HCT116 (cell line): ENCODE results near the gene DIS3L2. TPM values are rescaled to one million over a fixed set of nuclear protein-coding genes. Genes with fewer than 3 reads are reported as not detected.

ENCODE experiments used
- ATAC-seq: fragments of 200-7000 bp; cut with Tn5 transposase; 2 replicates; pipeline ENCODE4 v1.9.1; 2020; ENCODE audit warnings: mild to moderate bottlenecking, moderate library complexity
- BruUV-seq: library from RNA; stranded (reverse); fragments of 400-500 nt; replicated peaks from 2 replicates; lab custom pipeline; 2021; lab: Mats Ljungman, UMichigan
- CTCF ChIA-PET: fragments of 300-600 bp; sonication (Branson Sonifier 250); formaldehyde crosslinking; loops from one replicate; lab custom pipeline; 2021; ENCODE audit warnings: antibody characterized with exemption; lab: Charles Lee
- POLR2A ChIA-PET: fragments of 300-600, 350-600 bp; sonication (Branson Sonifier 250); formaldehyde crosslinking; loops from one replicate; lab custom pipeline; 2021; ENCODE audit warnings: antibody characterized with exemption; lab: Charles Lee
- RAD21 ChIA-PET, 2 experiments: fragments of 300-600 bp; sonication (Branson Sonifier 250); formaldehyde crosslinking; loops; one replicate each; lab custom pipeline; 2023; ENCODE audit warnings: low total read pairs in 2 of 2; ENCODE audit not compliant: uncharacterized antibody in 2 of 2, unreplicated experiment in 2 of 2, low non-redundant PET in 1 of 2; lab: Charles Lee
- DNase-seq: peaks from one replicate; pipeline ENCODE4 v3.0.0-alpha.2; 2010; ENCODE audit warnings: low read depth, low spot score
- H2AFZ ChIP-seq: fragments of 200-600 bp; shearing (Covaris generic), sonication (generic); 2 replicates; pipeline ENCODE4 v1.6.1; 2017; ENCODE audit warnings: low read depth, mixed run types, mixed read lengths, antibody characterized with exemption, low read length; ENCODE audit not compliant: poor library complexity, severe bottlenecking
- H3K27ac ChIP-seq: 2 replicates; pipeline ENCODE4 v1.5.1; 2012; ENCODE audit warnings: low read depth, low read length
- H3K27me3 ChIP-seq: fragments of 200-600 bp; sonication (generic); 2 replicates; pipeline ENCODE4 v1.6.1; 2016; ENCODE audit warnings: mixed run types, low read length, mixed read lengths; ENCODE audit not compliant: insufficient read depth
- H3K36me3 ChIP-seq, 2 experiments: fragments of 200-500 bp in 1 of 2; fragments of 200-600 bp in 1 of 2; sonication (Bioruptor generic) in 1 of 2; sonication (generic) in 1 of 2; 2 replicates each; pipeline versions ENCODE4 v1.5.1 to v1.6.1; 2014 to 2016; ENCODE audit warnings: low read length in 2 of 2, inconsistent platforms in 1 of 2, mixed read lengths in 1 of 2, mixed run types in 1 of 2; ENCODE audit not compliant: insufficient read depth in 2 of 2, control insufficient read depth in 1 of 2
- H3K4me1 ChIP-seq, 2 experiments: fragments of 200-600 bp in 1 of 2; sonication (generic) in 1 of 2; 2 replicates each; pipeline versions ENCODE4 v1.5.1 to v1.6.1; 2012 to 2017; ENCODE audit warnings: low read length in 2 of 2, inconsistent platforms in 1 of 2, mild to moderate bottlenecking in 1 of 2, mixed read lengths in 1 of 2, mixed run types in 1 of 2, moderate library complexity in 1 of 2; ENCODE audit not compliant: insufficient read depth in 2 of 2, control insufficient read depth in 1 of 2
- H3K4me2 ChIP-seq: fragments of 200-600 bp; sonication (generic); 2 replicates; pipeline ENCODE4 v1.6.1; 2017; ENCODE audit warnings: mixed run types, low read length, mixed read lengths
- H3K4me3 ChIP-seq, 2 experiments: fragments of 200-600 bp in 1 of 2; sonication (generic) in 1 of 2; replicated peaks in 1 of 2; 2 replicates each; pipeline ENCODE4 v1.5.1; 2011 to 2016; ENCODE audit warnings: low read length in 2 of 2, control low read depth in 1 of 2, low read depth in 1 of 2, mild to moderate bottlenecking in 1 of 2, mixed read lengths in 1 of 2, mixed run types in 1 of 2
- H3K79me2 ChIP-seq: fragments of 200-600 bp; sonication (generic); 2 replicates; pipeline ENCODE4 v1.6.1; 2017; ENCODE audit warnings: mild to moderate bottlenecking, mixed run types, low read length, moderate library complexity, mixed read lengths; ENCODE audit not compliant: insufficient read depth
- H3K9ac ChIP-seq: fragments of 200-600 bp; sonication (generic); 2 replicates; pipeline ENCODE4 v1.6.1; 2016; ENCODE audit warnings: low read length, mixed read lengths
- H3K9me2 ChIP-seq: fragments of 200-600 bp; sonication (generic), shearing (Covaris generic); 2 replicates; pipeline ENCODE4 v1.6.1; 2017; ENCODE audit warnings: mixed run types, mild to moderate bottlenecking, moderate library complexity; ENCODE audit not compliant: insufficient read depth
- H3K9me3 ChIP-seq, 2 experiments: fragments of 200-500 bp in 1 of 2; fragments of 200-600 bp in 1 of 2; sonication (Bioruptor generic) in 1 of 2; sonication (generic) in 1 of 2; 2 replicates each; pipeline ENCODE4 v1.6.1; 2014 to 2017; ENCODE audit warnings: low read length in 2 of 2, mixed read lengths in 2 of 2, inconsistent platforms in 1 of 2, low read depth in 1 of 2, mild to moderate bottlenecking in 1 of 2, mixed run types in 1 of 2, moderate library complexity in 1 of 2; ENCODE audit not compliant: control insufficient read depth in 1 of 2, insufficient read depth in 1 of 2
- H4K20me1 ChIP-seq: fragments of 200-600 bp; sonication (generic), shearing (Covaris generic); 2 replicates; pipeline ENCODE4 v1.6.1; 2017; ENCODE audit warnings: mixed run types, mild to moderate bottlenecking, moderate library complexity; ENCODE audit not compliant: insufficient read depth
- CBX3 ChIP-seq: IDR thresholded peaks from 2 replicates; pipeline ENCODE4 v1.6.1; 2012; ENCODE audit warnings: low read depth
- CEBPB ChIP-seq: IDR thresholded peaks from 2 replicates; pipeline ENCODE4 v1.6.1; 2012; ENCODE audit warnings: low read depth
- ELF1 ChIP-seq: IDR thresholded peaks from 2 replicates; pipeline ENCODE4 v1.6.1; 2012; ENCODE audit warnings: low read depth, borderline replicate concordance
- EZH2 ChIP-seq: fragments of 200-600 bp; sonication (generic); IDR thresholded peaks from 2 replicates; pipeline ENCODE4 v1.6.1; 2017; ENCODE audit warnings: antibody characterized with exemption, mixed run types
- EZH2phosphoT487 ChIP-seq: fragments of 200-600 bp; IDR thresholded peaks from 2 replicates; pipeline ENCODE4 v1.6.1; 2018; ENCODE audit warnings: antibody characterized with exemption, borderline replicate concordance
- FOSL1 ChIP-seq: IDR thresholded peaks from 2 replicates; pipeline ENCODE4 v1.6.1; 2012; ENCODE audit warnings: low read depth
- POLR2A ChIP-seq: IDR thresholded peaks from 2 replicates; pipeline ENCODE4 v1.7.0; 2011; ENCODE audit warnings: borderline replicate concordance; ENCODE audit not compliant: insufficient read depth, insufficient read length; ENCODE audit errors: extremely low read depth
- POLR2AphosphoS5 ChIP-seq: IDR thresholded peaks from 2 replicates; pipeline ENCODE4 v1.6.1; 2011; ENCODE audit warnings: mild to moderate bottlenecking, low read depth, low read length, moderate library complexity
- RAD21 ChIP-seq: IDR thresholded peaks from 2 replicates; pipeline ENCODE4 v1.6.1; 2012; ENCODE audit warnings: low read depth, mild to moderate bottlenecking
- SIN3A ChIP-seq: IDR thresholded peaks from 2 replicates; pipeline ENCODE4 v1.6.1; 2012; ENCODE audit warnings: low read depth
- SP1 ChIP-seq: IDR thresholded peaks from 2 replicates; pipeline ENCODE4 v1.6.1; 2012; ENCODE audit warnings: low read depth
- SRF ChIP-seq: IDR thresholded peaks from 2 replicates; pipeline ENCODE4 v1.6.1; 2012; ENCODE audit warnings: low read depth
- TCF7L2 ChIP-seq: IDR thresholded peaks from 2 replicates; pipeline ENCODE4 v1.7.0; 2011; ENCODE audit warnings: borderline replicate concordance, inconsistent platforms; ENCODE audit not compliant: insufficient read depth, insufficient read length; ENCODE audit errors: extremely low read depth
- YY1 ChIP-seq: IDR thresholded peaks from 2 replicates; pipeline ENCODE4 v1.6.1; 2011; ENCODE audit warnings: low read length, low read depth, moderate library complexity, mild to moderate bottlenecking; ENCODE audit not compliant: insufficient replicate concordance; ENCODE audit errors: extremely low read depth
- ZFX ChIP-seq: fragments of 450-650 bp; IDR thresholded peaks from 2 replicates; pipeline ENCODE4 v1.6.1; 2017
- ZNF274 ChIP-seq: fragments of 200-500 bp; sonication (Bioruptor generic); IDR thresholded peaks from 2 replicates; pipeline ENCODE4 v1.6.1; 2014; ENCODE audit warnings: mild to moderate bottlenecking, low read depth, low read length, inconsistent platforms
- intact Hi-C: fragments of 100-400 bp; cut with micrococcal nuclease; formaldehyde crosslinking; loops from 2 replicates; pipeline ENCODE4 v1.10.0; 2022
- total RNA-seq: library from RNA; stranded (reverse); gene quantifications from one replicate; pipeline ENCODE4 v1.2.1, GENCODE V29; 2021; ENCODE audit not compliant: unreplicated experiment
- TF ChIP-seq, protein P1 (sequence below): IDR thresholded peaks from 2 replicates; pipeline ENCODE4 v1.6.1; 2012; ENCODE audit warnings: low read depth
- TF ChIP-seq, protein P2 (sequence below): IDR thresholded peaks from 2 replicates; pipeline ENCODE4 v1.6.1; 2012
- TF ChIP-seq, protein P3 (sequence below): IDR thresholded peaks from 2 replicates; pipeline ENCODE4 v1.6.1; 2011; ENCODE audit warnings: mild to moderate bottlenecking, low read length, moderate library complexity; ENCODE audit not compliant: insufficient replicate concordance; ENCODE audit errors: extremely low read depth
- TF ChIP-seq, protein P4 (sequence below): IDR thresholded peaks from 2 replicates; pipeline ENCODE4 v1.6.1; 2012

DIS3L2 gene
- total RNA-seq, 1 experiment from 2014 or later, result 42.5 TPM

DNA sequence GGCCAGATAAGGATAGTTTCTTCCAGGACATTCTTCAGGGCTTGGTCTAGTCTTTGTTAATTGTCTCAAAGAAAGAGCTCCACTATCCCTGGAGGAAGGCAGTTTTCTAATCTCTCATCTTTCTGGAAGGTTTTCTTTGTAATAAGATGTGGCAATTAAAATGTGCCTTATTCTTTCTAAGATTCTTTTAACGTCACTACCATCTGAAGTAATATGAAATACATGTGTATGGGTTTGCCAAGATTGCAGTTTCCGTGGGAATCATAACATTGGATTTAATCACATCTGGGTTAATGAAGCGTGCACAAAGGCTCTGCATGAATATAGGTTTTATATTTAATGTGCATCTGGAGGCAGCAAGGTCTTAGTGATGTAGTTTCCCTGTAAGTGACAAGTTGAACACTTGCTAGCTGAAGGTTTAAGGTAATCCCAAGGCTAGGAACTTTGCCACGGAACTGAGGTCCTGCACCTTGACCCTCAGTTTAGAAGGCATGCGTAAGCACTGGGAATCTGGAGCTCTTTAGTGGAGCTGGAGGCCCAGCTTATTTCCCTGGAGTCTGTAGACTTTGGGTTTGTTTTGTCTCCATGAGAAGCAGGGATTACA lies 25.7 kb downstream of the DIS3L2 start (continued):
- TF ChIP-seq YY1, result no peak

DNA sequence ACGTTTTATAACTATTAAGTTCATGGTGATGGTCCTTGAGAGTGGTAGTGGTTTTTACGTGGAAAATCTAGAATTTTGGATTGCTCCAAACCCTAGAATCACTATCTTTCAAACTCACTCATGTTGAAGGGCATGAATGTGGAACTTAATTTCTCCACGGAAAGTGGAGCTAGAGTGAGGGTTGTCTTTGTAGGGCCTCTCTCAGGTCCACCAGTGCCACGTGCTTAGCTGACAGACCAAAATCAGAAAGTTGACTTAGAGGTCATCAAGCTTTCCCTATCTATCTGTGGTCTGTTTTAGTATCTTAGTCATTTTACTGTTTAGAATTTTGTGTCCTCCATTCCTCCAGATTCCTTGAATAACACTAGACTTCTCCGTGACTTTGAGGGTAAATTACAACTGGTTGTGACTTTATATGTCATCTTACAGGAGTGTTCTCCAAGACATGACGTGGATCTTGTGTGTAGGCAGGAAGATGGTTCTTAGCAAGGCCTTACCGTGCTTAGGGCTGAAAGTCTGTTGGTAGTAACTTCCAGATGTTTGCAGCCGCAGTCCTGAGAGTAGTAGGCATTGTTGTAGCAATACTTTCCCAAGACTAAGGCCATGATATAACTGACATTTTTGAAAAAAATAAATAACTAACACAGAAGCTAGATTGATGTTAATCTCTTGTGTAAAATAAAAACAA lies 26.8 kb downstream of the DIS3L2 start:
- BruUV-seq, result no TSS peak
- Histone ChIP-seq H3K27me3 (no peaks in the 10 kb centered on the region), H3K4me3 (no peak overlapping the region), H3K36me3 (no peaks in the 10 kb centered on the region), H2AFZ (no peak overlapping the region), H3K4me1 (peaks cover 0 to 12% of the 10 kb centered on the region in 2 experiments; a peak in 2 of 4 replicates), H3K9me2 (no peaks in the 10 kb centered on the region), H3K27ac (no peak overlapping the region), H3K9ac (no peak overlapping the region), H3K4me2 (no peak overlapping the region), H3K79me2 (peaks cover 85% of the 10 kb centered on the region), H3K9me3 (no peaks in the 10 kb centered on the region), H4K20me1 (no peaks in the 10 kb centered on the region; the same call in 1 of the 2 replicates)
- ChIA-PET CTCF (no interaction called here), RAD21 (no interaction called here), POLR2A (no interaction called here)
- TF ChIP-seq, protein P1, sequence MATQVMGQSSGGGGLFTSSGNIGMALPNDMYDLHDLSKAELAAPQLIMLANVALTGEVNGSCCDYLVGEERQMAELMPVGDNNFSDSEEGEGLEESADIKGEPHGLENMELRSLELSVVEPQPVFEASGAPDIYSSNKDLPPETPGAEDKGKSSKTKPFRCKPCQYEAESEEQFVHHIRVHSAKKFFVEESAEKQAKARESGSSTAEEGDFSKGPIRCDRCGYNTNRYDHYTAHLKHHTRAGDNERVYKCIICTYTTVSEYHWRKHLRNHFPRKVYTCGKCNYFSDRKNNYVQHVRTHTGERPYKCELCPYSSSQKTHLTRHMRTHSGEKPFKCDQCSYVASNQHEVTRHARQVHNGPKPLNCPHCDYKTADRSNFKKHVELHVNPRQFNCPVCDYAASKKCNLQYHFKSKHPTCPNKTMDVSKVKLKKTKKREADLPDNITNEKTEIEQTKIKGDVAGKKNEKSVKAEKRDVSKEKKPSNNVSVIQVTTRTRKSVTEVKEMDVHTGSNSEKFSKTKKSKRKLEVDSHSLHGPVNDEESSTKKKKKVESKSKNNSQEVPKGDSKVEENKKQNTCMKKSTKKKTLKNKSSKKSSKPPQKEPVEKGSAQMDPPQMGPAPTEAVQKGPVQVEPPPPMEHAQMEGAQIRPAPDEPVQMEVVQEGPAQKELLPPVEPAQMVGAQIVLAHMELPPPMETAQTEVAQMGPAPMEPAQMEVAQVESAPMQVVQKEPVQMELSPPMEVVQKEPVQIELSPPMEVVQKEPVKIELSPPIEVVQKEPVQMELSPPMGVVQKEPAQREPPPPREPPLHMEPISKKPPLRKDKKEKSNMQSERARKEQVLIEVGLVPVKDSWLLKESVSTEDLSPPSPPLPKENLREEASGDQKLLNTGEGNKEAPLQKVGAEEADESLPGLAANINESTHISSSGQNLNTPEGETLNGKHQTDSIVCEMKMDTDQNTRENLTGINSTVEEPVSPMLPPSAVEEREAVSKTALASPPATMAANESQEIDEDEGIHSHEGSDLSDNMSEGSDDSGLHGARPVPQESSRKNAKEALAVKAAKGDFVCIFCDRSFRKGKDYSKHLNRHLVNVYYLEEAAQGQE, result no peak
- TF ChIP-seq CEBPB (no peak), SIN3A (no peak), SRF (no peak), ZFX (no peak), POLR2AphosphoS5 (no peak), CBX3 (no peak), YY1 (no peak), FOSL1 (no peak), POLR2A (no peak), EZH2phosphoT487 (no peak), RAD21 (no peak), EZH2 (no peak), TCF7L2 (no peak), SP1 (no peak), ELF1 (no peak), ZNF274 (no peak)
- TF ChIP-seq, protein P2, sequence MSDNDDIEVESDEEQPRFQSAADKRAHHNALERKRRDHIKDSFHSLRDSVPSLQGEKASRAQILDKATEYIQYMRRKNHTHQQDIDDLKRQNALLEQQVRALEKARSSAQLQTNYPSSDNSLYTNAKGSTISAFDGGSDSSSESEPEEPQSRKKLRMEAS, result no peak
- TF ChIP-seq, protein P3, sequence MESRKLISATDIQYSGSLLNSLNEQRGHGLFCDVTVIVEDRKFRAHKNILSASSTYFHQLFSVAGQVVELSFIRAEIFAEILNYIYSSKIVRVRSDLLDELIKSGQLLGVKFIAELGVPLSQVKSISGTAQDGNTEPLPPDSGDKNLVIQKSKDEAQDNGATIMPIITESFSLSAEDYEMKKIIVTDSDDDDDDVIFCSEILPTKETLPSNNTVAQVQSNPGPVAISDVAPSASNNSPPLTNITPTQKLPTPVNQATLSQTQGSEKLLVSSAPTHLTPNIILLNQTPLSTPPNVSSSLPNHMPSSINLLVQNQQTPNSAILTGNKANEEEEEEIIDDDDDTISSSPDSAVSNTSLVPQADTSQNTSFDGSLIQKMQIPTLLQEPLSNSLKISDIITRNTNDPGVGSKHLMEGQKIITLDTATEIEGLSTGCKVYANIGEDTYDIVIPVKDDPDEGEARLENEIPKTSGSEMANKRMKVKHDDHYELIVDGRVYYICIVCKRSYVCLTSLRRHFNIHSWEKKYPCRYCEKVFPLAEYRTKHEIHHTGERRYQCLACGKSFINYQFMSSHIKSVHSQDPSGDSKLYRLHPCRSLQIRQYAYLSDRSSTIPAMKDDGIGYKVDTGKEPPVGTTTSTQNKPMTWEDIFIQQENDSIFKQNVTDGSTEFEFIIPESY, result no peak
- TF ChIP-seq, protein P4, sequence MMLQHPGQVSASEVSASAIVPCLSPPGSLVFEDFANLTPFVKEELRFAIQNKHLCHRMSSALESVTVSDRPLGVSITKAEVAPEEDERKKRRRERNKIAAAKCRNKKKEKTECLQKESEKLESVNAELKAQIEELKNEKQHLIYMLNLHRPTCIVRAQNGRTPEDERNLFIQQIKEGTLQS, result no peak
- ATAC-seq, result no peak
- no peak for DNase-seq
- intact Hi-C loops, result no loop called here
